GM21447 (cell line): Measurements from ENCODE around the gene TOX2.

Source experiments
- ATAC-seq: cut with Tn5 transposase; IDR thresholded peaks from one replicate; pipeline ENCODE4 v1.9.1; 2021; ENCODE audit not compliant: unreplicated experiment

Gene TOX2

DNA sequence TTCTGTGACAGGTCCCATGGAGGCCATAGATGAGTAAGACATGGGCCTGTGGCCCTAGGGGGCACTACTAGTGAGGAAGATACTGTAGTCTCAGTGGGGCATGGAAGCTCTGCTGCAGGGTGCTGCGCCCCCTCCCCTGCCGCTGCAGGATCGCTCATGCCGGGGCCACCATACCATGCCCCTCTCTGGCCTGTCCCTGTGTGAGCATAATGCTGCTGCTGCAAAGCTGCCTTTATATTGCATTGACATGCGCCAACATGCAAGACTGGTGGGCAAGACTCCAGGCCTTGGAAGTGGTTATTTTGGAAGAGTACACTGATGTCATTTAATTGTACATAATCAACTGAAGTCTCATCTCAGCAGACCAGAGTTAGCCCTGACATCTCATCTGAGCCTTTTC lies 60.0 kb downstream of the TOX2 start:
- ATAC-seq, result no peak

DNA sequence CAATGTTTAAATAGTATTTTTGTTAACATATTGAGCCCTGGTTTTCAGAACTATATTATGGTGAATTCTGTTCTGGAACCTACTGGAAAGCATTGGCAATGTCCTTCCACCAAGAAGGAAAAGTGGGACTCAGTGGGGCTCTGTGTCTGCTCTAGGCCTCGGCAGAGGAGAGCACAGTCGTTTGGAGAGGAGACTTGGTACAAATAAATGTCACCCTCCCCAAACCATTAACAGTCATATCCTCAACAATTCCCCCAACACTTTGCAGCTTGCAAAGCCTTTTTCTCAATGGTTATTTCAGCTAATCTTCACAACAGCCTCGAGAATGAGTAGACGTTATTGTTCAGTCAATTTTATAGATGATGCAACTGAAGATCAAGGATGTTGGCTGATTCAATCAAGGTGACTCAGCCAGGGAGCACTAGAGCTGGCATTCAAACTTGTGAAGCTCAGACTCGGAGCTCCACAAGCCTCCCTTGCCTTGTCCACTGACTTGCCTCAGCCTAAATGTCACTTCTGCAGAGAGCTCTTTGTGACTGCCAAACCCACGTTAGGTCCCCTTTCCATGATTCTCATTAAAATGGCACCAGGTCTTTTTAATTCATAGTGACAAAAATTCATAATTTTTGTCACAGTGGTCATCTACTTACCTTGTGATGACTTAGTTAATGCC lies 60.6 kb downstream of the TOX2 start:
- ATAC-seq, result no peak

DNA sequence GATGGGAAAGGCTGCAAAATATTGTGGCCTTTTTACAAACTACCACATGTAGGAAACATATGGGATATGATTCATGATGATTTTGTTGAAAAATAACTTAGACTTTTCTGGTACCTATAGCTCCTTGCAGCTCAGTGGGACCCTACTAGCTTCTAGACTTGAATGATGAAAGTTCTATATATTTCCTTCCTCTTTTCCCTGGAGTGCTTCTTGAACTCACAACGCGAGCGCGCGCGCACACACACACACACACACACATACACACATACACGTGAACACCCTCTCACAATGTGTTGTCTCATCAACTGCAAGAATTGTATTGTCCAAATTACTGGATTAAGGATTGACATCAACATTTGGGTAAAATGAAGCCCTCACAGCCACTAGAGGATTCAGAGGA lies 61.9 kb downstream of the TOX2 start:
- ATAC-seq, result no peak

DNA sequence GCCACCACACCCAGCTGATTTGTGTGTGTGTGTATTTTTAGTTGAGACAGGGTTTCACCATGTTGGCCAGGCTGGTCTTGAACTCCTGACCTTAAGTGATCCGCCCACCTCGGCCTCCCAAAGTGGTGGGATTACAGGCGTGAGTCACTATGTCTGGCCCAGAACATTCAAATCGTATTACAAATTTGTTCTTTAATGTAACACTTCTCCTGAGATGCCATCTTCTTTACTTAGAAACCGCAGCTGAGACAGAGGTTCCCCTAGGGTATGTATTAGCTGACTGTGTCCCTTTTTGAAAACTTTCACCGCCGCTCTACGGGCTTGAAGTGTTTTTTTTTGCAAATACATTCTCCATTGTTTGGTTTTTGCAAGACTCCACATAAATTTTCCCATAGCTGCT lies 62.6 kb downstream of the TOX2 start:
- ATAC-seq, result no peak

DNA sequence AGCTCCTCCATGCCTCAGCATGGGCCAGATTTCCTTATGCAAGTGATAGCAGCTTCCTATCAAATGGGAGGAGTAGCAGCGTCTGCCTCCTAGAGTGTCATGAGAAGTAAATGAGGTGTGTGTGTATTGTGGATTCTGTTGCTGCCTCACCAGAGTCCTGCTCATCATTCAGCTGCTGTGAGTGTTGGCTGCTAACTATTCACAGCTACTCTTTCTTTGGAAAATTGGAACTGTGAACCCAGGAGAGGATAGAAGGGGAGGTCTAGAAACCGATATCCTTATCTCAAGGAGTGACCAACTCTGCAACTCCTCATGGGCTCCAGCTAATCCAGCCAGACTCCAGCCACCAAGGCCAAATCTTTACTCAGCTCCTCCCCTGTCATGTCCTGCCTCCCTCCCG lies 63.3 kb downstream of the TOX2 start:
- ATAC-seq, result no peak

DNA sequence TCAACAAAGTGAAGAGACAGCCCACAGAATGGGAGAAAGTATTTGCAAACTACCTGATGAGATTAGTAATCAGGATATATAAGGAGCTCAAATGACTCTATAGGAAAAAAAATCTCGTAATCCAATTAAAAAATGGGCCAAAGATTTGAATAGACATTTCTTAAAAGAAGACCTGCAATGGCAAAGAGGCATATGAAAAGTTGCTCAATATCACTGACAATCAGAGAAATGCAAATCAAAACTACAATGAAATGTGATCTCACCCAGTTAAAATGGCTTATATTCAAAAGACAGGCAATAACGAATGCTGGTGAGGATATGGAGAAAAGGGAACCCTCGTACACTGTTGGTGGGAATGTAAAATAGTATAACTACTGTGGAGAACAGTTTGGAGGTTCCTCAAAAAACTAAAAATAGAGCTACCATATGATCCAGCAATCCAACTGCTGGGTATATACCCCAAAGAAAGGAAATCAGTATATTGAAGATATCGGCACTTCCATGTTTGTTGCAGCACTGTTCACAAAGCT lies 65.0 kb downstream of the TOX2 start:
- ATAC-seq, result no peak

DNA sequence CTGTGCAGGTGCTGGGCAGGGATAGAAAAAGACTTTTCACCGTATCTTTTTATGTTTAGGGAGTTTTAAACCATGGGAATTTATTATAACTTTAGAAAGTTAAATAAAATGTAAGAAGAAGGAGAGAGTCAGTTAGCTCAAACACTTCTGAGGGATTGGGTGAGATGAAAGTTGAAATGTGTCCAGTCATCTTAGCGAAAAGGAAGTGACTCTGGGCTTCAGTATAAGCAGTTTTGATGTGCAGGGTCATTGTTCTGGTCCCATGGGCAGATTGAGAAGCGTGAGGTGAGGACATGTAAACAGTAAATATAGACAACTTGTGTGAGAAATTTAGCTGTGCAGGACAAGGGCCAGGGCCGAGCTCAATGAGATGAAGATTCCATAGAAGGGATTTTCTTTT lies 66.9 kb downstream of the TOX2 start:
- no peak for ATAC-seq

DNA sequence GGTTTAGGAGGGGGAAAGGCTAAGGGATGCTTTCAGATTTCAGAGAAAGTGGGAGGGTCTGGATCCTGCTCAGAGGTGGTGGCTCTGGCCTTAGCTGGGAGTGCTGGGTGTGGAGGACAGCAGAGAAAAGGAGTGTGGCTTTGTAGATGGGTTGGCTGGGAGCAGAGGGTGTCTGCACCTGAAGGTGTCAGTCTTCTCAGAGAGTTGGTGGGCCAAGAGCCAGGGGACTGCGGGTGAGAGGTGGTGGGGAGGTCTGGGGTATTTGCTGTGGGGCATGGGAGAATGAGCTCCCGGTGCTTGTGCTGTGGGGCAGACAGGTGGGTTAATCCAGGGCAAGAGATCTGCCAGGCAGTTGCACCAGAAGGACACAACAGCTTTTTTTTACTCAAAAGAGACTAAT lies 67.4 kb downstream of the TOX2 start:
- ATAC-seq, result no peak

DNA sequence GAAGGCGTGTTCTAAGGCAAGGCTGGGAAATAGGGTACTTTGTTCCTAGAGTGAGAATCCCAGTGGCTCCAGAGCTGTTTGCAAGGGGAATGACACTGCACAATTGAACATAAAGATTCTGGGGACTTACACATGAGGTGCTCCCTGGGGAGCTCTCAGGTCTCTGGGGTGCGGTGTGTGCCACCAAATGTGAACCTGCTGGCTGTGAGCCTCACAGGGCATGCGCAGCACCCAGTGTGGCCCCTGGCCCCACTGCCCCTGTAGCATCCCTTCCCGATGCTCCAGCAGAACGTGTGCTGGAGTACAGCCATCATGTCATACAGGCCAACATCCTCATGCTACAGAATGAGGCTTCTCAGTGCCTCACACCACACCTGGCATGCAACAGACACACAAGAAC lies 68.2 kb downstream of the TOX2 start:
- no peak for ATAC-seq

DNA sequence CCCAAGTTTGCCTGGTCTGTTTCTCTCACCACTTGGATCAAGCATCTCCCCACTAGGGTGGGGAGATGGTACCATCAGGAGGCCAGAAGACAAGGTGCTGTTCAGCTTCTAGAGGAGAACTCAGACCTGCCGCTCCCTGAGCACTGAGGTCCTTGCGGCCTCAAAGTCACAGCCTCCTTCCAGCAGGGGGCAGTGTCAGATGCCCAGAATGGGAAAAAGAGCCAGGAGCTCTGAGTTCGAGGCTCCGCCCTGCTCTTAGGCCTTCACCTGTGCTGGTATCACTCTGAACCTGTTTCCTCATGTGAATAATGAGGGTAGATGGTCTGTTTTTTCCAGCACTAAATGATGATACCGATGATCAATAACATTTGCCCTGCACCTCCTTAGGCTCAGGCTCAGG lies 68.7 kb downstream of the TOX2 start:
- ATAC-seq, result no peak

DNA sequence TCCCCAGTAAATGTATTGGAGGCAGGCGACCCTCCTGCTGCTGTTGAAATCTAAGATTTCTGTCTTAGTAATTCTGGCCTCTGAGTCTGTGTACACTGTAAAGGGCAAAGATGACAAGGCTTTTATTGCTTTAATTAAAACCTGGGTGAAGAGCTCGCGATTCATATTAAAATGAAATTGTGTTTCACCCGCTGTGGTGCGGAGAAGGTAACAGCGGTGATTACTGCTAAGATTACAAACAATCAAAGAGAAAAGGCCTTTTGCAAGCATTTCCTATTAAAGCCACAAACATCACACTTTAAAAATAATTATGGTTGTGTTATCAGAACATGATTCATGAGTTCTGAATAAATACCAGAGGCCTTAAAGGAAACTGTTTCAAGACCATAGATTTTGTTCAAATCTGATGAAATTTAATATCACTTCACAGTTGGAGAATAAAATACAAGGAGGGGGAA lies 69.3 kb downstream of the TOX2 start:
- ATAC-seq, result no peak

DNA sequence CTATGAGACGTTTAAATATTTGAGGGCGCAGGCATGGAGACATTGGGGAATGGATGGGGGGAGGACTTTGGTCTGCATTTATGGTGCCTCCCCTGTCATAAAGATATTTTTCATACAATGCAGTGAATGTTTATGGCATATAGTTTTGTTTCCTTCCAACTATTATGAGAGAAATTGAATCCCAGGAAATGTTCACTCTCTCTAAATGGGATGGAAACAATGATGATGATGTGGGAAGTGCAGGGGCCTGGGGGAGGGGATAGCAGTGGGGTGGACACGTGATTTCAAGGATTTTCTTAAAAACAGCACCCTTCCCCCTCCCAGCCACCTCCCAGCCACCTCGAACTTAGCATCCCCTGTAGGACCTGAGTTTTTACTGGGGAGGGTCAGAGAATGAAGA lies 69.9 kb downstream of the TOX2 start:
- ATAC-seq, result no peak

DNA sequence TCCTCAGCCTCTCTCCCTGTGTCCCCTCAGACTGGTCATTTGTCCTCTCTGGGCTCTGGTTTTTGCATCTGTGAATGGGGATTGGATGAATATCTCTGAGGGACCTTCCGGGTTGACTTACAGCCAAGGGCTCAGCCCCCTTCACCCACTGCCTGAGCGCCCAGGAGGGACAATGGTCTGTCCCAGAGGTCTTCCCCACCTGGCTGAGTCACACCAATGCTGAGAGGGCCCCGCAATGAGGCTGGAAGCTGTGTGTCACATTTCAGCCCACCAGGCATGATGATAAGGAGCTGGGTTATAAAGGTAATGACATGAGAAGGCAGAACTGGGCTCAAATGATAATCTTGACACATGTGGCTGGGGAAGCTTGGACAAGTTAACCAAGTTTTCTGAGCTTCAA lies 70.5 kb downstream of the TOX2 start:
- ATAC-seq, result no peak

DNA sequence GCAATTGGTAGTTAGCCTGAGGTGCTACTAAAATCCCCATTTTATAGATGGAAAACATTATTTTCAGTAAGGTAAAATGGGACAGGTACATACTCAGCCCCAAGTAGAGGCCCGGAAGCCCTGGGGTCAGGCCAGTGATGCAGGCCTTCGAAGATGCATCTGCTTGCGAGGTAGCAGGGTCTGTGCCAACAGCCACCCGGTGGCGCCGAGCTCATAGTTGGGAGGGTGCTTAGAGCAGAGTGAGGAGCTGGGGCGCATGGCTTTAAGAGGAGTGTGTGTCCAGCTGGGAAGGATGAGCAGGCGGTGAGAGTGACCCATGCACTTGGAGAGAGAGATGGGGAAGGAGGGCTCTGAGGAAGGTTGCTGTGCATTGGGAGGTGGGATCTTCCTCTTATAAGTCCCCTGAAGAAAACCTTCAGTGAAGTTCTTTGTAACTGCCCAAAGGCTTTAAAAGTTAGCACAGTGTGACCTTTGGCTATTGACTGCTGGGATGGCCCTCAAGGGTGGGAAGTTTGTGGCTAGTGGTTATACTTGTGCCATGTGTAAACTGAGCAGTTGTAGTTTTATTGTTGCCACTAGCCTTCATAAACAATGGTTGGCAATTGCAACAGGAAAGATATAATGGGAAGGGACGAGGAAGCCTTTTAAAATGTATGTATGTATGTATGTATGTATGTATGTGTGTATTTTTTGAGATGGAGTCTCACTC lies 71.1 kb downstream of the TOX2 start:
- no peak for ATAC-seq

DNA sequence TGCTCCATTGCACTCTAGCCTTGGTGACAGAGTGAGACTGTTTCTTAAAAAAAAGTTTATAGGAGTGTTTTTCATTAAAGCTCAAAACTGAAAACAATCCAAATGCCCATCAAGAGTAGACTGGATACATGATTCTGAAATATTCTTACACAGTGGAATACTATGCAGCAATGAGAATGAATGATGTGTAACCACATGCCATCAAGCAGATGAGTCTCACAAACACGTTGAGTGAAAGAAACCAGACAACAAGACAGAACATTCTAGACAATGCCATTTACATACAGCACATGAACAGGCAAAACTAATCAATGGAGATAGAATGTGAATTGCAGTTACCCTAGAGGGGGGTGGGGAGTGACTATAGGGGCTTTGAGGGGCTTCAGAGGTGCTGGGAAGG lies 72.4 kb downstream of the TOX2 start:
- no peak for ATAC-seq

DNA sequence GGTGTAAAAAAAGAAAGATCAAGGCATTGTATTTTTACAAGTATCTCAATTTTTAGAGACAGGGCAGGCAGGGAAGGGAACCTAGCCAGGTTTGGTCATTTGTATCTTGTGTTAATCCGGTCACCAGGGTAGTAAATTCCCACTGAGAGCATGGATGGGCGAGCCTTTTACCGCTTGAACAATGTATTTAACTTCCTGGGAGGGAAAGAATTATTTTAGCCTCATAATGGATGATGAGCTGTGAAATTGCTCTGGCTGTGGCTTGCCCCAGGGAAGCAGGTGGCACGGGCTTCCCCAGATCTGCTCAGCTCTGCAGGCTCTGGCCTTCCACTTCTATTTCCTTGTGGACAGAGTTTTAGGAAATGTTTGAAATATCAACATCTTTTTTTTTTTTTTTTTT lies 72.9 kb downstream of the TOX2 start:
- no peak for ATAC-seq

DNA sequence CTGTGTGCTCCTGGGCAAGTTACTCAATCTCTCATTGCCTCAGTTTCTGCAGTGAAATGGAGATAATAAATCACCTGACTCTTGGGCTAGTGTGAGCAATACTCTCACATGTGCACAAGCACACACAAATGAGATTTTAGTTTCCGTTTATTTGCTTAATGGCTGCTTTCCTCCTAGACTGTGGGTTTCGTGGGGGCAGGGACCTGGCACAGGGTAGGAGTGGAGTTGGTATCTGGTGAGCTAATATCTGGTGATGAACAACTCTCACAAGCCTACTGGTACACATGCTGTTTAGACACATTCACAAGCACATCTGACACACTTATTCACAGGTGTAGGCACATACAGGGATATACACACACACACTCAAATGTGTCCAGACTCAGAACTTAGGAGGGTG lies 73.8 kb downstream of the TOX2 start:
- no peak for ATAC-seq

DNA sequence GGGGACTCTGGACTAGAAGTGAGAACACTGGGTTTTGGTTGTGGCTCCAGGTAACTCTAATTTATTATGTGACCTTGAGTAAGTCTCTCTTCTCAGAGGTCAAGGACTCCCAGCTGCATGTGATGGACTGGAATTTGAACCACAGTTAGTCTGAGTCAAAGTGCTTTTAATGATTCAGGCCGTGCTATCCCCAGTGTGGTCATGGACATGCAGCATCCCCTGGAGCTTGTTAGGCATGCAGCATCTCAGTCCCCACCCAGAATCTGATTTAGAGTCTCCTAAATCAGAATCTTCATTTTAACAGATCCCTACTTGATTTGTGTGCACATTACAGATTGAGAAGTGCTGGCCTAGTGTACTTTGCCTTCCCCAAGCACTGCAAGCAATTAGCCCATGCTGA lies 74.2 kb downstream of the TOX2 start:
- ATAC-seq, result no peak

DNA sequence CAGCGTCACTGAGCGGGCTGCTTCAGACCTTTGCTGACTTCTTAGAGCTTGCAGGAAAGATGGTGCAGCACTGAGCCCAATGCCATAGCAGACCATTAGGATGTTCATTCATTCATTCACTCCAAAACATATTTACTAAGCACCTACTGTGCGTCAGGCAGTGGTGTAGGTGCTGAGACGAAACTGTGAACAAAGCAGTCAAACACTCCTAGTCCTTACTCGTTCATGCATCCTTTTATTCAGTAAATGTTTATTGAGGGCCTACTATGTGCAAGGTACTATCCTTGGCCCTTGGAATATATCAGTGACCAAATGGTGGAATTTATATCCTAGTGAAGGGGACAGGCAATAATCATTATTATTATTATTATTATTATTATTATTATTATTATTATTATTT lies 76.6 kb downstream of the TOX2 start:
- ATAC-seq, result no peak

DNA sequence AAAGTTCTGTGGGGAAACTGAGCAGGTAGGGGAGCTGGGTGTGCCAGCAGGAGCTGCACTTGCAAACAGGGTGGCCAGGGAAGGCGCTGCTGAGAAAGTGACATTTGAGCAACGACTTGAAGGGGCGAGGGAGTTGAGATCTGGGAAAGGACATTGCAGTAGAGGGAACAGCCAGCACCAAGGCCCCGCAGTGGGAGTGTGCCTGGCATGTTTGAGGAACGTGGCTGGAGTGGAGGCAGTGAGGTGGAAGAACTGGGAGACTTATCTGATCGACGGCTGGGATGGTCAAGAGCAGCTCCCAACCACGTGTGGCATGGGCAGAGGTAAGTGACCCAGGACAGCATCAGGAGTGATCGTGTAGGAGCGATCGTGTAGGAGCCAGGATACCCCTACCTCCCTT lies 77.3 kb downstream of the TOX2 start:
- no peak for ATAC-seq

DNA sequence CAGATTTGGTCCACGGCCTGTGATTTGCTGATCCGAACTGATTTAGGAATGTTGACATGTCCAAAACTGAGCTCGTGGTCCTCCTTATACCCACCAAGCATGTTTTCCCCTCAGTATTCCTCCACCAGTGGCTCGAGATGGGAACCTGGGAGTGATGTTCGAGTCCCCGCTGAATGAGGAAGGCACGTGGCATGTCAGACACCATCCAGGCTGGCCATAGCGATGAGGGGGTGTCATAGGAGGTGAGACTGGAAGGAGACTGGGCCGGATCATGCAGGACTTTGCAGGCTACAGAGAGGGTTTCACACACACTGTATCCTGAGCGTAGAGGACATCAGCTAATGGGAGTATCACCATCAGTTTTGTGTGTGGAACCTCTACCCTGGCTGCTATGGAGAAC lies 78.2 kb downstream of the TOX2 start:
- no peak for ATAC-seq

DNA sequence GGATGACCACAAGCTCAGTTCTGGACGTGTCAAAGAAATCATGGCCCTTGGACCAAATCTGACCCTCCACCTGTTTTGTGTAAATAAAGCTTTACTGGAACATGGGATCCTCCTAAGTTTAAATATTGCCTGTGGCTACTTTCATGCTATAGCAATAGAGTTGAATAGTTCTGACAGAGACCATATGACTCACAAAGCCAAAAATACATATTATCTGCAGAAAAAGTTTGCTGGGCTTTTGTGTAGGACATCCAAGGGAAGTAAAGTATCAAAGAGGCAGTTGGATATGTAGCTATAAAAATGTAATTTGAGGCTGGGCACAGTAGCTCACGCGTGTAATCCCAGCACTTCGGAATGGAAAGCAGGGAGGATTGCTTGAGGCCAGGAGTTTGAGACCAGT lies 78.9 kb downstream of the TOX2 start:
- ATAC-seq, result no peak
